Ascending aorta (tissue), 2 donors: Measurements from ENCODE around the gene EXPH5. TPM values are rescaled to one million over a fixed set of nuclear protein-coding genes. Genes with fewer than 3 reads are reported as not detected.

Experiments used
- DNase-seq, 2 donors: peaks; one replicate each; pipeline ENCODE4 v3.0.0-alpha.2; 2019; ENCODE audit warnings: low spot score in 2 of 2
- H3K27ac ChIP-seq, 2 donors: fragments of 200-600 bp; sonication (generic); one replicate each; pipeline ENCODE4 v1.5.1; 2016 to 2017; ENCODE audit warnings: mild to moderate bottlenecking in 1 of 2
- H3K27me3 ChIP-seq: fragments of 200-600 bp; sonication (generic); one replicate; pipeline ENCODE4 v1.5.1; 2017
- H3K36me3 ChIP-seq, 2 donors: fragments of 200-600 bp; sonication (generic); one replicate each; pipeline ENCODE4 v1.5.1; 2016
- H3K4me1 ChIP-seq, 2 donors: fragments of 200-600 bp; sonication (generic); one replicate each; pipeline ENCODE4 v1.5.1; 2016 to 2017; ENCODE audit warnings: mild to moderate bottlenecking in 1 of 2
- H3K4me3 ChIP-seq, 2 donors: fragments of 200-600 bp; sonication (generic); one replicate each; pipeline ENCODE4 v1.5.1; 2016 to 2017; ENCODE audit warnings: mild to moderate bottlenecking in 1 of 2
- H3K9me3 ChIP-seq, 2 donors: fragments of 200-600 bp; sonication (generic); one replicate each; pipeline ENCODE4 v1.5.1; 2016
- CTCF ChIP-seq, 3 experiments: fragments of 200-600 bp in 2 of 3; fragments of 450-650 bp in 1 of 3; sonication (generic) in 2 of 3; IDR thresholded peaks; one replicate each; pipeline ENCODE4 v1.5.1; 2016 to 2019; ENCODE audit warnings: antibody characterized with exemption in 3 of 3, mild to moderate bottlenecking in 1 of 3, moderate library complexity in 1 of 3
- intact Hi-C: fragments of 100-400 bp; cut with DNase I; formaldehyde crosslinking; loops from one replicate; pipeline ENCODE4 v1.15.1; 2023
- total RNA-seq: library from RNA; depleted of rRNA; stranded (reverse); fragments of >200 nt; gene quantifications from one replicate; pipeline ENCODE4 v1.1.0, GENCODE V29; 2016

The EXPH5 gene
- total RNA-seq, 1 donor from 2014 or later = 1.1 TPM

GRCh38 chr11:108549319-108549885 lies 44.2 kb downstream of the EXPH5 start:
- Histone ChIP-seq H3K27ac (no peak overlapping the region), H3K27me3 (no peaks in the 10 kb centered on the region), H3K4me3 (no peak overlapping the region), H3K36me3 (no peaks in the 10 kb centered on the region), H3K9me3 (no peaks in the 10 kb centered on the region), H3K4me1 (no peaks in the 10 kb centered on the region)
- intact Hi-C loops = no loop called here
- no peak for DNase-seq
- TF ChIP-seq CTCF (IDR thresholded peaks at IDR 0.05) = no peak

- Histone ChIP-seq H3K27me3 (no peaks in the 10 kb centered on the region), H3K27ac (no peak overlapping the region), H3K4me1 (no peaks in the 10 kb centered on the region), H3K9me3 (no peaks in the 10 kb centered on the region), H3K36me3 (no peaks in the 10 kb centered on the region), H3K4me3 (no peak overlapping the region)
- TF ChIP-seq CTCF (IDR thresholded peaks at IDR 0.05) = no peak
- no peak for DNase-seq
- intact Hi-C loops = no loop called here
Observed at GRCh38 chr11:108545909-108546501, 47.6 kb downstream of the EXPH5 start.

- no peak overlapping the region for H3K27ac ChIP-seq
- no peaks in the 10 kb centered on the region for H3K9me3 ChIP-seq
- no peaks in the 10 kb centered on the region for H3K36me3 ChIP-seq
- H3K4me1 ChIP-seq = no peaks in the 10 kb centered on the region
- no peak for DNase-seq
- H3K27me3 ChIP-seq = no peaks in the 10 kb centered on the region
- intact Hi-C loops = no loop called here
- no peak overlapping the region for H3K4me3 ChIP-seq
- TF ChIP-seq CTCF (IDR thresholded peaks at IDR 0.05) = no peak
Observed at GRCh38 chr11:108543316-108543964, 50.1 kb downstream of the EXPH5 start.

GRCh38 chr11:108541531-108541930 lies 52.0 kb downstream of the EXPH5 start:
- TF ChIP-seq CTCF (IDR thresholded peaks at IDR 0.05) = no peak
- intact Hi-C loops = no loop called here
- DNase-seq = no peak
- H3K27ac ChIP-seq = no peak overlapping the region
- no peaks in the 10 kb centered on the region for H3K27me3 ChIP-seq
- H3K4me3 ChIP-seq = no peak overlapping the region
- H3K9me3 ChIP-seq = no peaks in the 10 kb centered on the region
- no peaks in the 10 kb centered on the region for H3K36me3 ChIP-seq
- no peaks in the 10 kb centered on the region for H3K4me1 ChIP-seq

- intact Hi-C loops = no loop called here
- H3K36me3 ChIP-seq = no peaks in the 10 kb centered on the region
- H3K9me3 ChIP-seq = no peaks in the 10 kb centered on the region
- TF ChIP-seq CTCF (IDR thresholded peaks at IDR 0.05) = no peak
- no peaks in the 10 kb centered on the region for H3K4me1 ChIP-seq
- no peak overlapping the region for H3K27ac ChIP-seq
- H3K27me3 ChIP-seq = no peaks in the 10 kb centered on the region
- no peak for DNase-seq
- no peak overlapping the region for H3K4me3 ChIP-seq
Observed at GRCh38 chr11:108538502-108538901, 55.1 kb downstream of the EXPH5 start.
